ENCODE measurements around the gene CRYBB1.

Gene CRYBB1

DNA sequence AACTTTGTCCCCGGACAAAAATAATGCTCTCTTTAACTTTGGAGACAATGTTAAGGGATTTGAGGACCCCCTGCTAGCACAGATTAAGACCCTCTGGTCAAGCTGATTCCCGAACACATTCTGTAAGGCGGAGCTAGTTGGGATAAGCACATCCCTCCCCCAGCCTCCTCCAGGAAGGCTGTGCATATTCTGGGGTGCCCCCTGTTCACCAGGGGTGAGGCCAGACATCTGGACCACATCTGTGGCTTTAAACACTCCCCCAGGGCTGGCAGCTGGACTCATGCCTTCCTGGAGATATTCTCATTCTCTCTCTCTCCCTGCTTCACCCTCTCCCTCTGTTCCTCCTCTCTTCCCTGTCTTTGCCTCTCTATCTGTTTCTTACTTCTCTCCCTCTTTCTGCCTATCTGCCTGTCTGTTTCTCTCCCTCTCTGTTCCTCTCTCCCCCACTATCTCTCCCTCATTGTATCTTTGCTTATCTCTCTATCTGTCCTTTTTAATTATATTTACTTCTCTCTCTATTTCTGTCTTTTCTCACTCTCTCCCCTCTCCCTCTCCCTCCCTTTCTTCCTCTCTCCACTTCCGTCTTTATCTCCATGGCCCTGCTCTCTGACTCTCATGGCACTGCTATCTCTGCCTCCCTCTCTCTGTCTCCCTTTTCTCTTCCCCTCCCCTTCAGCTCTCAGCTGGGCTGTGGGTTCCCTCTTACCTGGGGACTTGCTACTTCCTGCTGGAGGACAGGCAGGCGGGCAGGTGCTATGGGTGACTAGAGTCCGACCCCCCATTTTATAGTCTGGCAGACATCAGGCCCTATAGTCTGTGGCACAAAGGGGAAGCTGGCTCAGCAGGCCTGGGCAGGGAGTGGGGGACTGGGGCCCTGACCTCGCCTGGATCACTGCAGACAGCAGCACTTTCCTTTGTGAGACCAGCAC lies at the start of gene CRYBB1:
Gene CRYBB1 (minus strand): TSS at position 757 of the 929 bp plus-strand sequence. CDS start 1,708 bp downstream, outside the sequence.
- DNase-seq (ENCODE audit: low spot score) = peak; percentile 65

DNA sequence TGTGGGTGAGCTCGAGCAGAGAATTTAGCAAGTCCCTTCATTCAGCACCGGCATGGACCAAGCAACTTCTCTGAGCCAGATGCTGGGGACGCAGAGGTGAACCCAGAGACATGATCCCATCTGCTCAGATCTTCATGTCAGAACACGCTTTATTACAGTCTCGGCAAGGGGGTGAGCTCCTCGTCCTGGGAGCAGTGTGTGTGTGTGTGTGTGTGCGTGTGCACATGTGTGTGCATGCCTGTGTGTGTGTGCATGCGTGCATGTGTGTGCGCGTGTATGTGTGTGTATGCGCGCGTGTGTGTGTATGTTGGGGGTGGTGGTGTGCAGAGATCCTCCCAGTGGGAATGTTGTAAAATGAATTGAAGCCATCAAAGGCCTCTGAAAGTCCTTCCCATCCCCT lies 49.3 kb upstream of the CRYBB1 start:
- DNase-seq (ENCODE audit: low spot score) = no peak

DNA sequence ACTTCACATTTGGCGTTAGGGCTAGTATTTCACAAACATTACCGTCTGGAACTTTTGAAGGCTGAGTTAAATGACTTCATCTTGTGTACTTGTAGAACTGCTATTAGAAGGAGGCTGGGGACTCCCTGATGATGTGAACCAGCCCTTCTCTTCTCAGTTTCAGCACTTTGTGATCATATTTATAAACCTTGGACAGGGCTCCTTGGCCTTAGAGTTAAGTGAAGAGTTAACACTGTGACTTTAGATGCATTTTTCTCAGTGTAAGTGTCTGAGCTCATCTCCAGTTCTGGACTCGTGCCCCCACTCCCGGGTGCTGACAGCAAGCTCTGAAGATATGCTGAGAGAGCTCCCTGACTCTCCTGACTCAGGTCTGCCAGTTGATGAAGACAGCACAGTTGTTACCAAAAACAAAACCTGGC lies 48.0 kb upstream of the CRYBB1 start:
- peak; percentile 67 for DNase-seq (ENCODE audit: low spot score)

DNA sequence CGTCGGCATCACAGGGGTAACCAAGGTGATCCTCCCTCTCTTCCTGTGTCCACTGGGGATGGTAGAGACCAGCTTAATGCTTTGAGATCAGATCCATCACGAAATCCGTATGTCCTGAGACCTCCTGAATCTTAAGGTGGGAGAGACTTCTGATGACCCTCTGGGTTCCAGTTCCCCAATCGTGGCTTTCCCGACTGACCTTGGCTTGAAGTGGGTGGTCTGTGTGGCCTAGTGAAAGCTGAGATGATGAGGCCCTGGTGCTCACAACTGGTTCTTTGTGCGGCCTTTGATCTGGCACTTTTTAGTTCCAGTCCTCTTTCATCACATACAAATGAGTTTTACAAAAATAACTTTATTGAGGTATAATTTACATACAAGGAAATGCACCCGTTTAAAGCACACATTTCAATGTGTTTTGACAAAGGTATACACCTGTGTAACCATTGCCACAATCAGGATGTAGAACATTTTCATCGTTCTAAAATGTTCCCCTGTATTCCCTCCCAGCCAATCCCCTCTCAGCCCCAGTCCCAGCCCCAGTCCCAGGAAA lies 45.6 kb upstream of the CRYBB1 start:
- DNase-seq (ENCODE audit: low spot score) = no peak

DNA sequence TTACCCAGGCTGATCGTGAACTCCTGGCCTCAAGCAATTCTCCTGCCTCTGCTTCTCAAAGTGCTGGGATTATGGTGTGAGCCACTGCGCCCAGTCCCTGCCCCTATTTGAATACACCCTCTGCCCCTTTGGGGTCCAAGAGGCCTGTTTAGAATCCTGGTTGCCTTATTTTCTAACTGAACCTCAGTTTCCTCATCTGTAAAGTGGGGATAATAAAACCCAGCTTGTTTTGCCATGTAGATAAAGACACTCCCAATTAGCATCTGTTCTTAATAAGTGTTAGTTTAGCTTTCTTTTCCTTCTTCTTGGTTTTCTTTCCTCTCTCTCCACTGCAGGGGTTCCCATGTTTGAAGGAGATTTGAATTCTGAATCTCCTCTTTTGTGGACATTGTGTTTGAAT lies 44.3 kb upstream of the CRYBB1 start:
- DNase-seq (ENCODE audit: low spot score) = no peak

DNA sequence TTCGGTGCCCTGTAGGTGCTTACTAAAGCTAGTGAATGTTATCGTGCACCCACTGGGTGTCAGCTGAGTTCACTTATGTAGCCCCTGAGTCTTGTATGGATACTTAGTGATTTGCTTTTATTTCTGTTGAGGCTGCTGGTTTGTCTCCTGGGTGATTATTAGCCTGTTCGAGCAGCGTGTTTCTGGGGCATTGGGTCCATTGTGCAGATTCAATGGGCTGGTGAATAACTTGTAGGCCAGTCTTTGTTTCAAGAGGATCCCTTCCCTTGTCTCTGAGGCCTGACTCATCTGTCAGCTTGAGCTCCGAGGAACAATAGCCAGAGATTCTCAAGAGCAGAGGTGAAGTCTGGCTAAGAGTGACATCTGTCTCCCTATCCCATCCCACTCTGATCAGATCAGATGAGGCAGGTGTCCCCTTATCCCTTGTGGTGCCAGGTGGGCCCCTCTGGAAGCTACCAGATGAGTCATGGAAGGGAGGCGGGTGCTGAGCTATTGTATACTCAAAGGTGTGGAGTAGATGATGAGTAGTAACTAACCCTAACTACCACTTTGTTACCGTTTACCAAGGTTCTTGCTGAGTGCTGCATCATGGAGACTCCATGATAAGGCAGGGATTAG lies 43.2 kb upstream of the CRYBB1 start:
- DNase-seq (ENCODE audit: low spot score) = no peak

DNA sequence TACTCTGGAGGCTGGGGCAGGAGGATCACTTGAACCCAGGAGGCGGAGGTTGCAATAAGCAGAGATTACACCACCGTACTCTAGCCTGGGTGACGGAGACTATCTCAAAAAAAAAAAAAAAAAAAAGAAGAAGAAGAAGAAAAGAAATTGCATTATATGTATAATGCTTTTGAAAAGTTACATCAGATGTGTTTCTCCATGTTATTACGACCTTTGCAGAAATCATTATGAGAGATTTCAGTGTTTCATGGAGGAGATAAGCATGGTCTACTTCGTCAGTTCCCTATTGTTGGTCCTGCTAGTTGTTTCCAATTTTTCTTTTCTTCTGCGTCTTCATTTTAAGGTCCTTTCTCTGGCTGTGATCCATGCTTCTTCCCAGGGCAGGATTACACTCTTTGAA lies 42.5 kb upstream of the CRYBB1 start:
- DNase-seq (ENCODE audit: low spot score) = no peak

DNA sequence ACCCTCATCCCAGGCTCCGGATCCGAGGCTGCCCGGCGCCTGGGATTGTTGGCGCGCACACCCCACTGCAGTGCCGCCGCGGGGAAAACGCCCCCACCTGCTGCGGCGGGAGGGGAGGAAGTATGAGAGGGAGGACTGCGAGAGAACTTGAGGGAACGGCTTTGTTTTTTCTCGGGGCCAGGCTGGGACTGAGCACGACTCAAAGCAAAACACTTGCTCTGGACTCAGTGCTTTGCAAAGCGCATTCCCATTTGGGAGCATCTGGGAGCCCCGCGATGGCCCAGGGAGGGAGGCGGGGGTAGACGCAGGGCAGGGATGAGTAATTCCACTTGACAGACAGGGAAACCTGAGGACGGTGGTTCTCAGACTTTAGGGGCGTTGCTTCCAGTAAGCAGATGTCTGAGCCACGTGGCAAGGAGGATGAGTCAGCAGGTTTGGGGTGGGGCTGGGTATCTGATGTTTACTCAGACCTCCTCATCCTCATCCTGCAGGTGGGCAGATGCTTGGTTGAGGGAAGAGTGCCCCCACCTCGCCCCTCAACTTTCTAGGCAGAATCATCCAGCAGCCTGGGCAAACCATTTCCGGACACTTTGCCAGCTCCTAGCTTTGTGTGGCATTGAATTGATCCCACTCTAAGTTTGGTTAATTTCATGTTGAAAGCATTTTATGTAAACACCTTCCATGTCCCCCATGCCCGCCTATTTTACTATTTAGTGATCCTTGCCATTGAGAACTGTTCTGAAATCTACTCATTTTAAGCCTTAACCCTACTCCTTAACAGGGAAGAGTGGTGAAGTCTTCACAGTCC lies 41.0 kb upstream of the CRYBB1 start:
- DNase-seq (ENCODE audit: low spot score) = peak; percentile 86

DNA sequence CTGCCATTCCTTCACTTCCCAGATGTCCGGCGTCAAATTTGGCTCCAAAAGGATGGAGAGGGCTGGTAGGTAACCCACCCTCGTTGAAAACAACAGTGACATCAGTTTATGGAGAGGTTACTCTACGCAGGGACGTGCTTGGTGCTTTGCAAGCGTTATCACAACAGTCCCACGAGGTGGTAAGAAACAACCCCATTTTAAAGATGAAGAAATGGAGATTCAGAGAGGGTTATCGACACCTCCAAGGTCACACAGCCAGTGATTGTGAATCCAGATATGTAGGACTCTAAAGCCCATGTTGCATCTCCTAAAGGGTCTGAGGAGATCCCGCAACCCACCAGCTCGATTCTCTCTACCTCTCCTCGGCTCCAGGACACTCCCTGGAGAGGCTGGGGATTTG lies 40.3 kb upstream of the CRYBB1 start:
- DNase-seq (ENCODE audit: low spot score) = no peak

DNA sequence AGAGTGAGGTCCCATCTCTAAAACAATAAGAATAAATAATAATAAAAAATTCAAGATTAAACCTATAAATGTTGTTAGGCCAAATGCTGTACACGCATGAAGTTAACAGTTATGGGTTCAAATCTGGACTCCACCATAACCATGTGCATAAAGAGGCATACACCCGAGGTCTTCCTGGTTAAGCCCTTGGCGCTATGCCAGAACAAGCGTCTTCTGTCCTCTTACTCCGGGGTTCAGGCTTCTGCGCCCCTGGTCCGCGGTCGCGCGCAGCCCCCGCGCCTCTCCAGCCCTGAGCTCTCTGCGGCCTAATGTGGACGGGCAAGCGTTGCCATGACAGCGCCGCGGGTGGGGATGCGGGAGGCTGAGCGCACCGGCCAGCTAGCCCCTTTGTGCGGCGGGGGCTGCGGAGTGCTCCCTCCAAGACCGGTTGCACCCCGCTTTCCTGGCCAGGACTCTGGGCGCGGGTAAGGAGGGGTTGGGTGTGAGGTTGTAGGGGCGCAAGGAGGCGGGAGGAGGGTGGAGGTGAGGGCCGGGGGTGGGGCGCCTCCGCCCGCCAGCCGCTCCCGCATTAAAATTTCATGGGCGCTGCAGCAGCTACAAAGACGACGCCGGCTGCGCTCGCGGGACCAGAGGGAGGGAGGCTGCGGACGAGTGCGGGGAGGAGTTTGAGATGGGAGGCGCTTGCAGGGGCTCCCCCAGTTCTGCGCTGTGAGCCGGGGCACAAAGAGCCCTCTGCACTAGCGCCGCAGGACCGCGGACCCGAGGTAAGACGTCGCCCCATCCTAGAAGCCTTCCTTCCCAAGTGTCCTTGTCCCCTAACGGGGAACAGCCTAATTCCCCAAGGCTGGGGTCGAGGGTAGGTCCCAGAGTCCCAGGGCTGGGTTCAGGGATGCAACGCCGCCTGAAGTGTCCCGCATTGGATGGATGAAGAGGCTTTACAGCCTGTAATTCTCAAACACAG lies 39.3 kb upstream of the CRYBB1 start, which contains the start of gene MIAT:
Gene MIAT (plus strand): TSS at position 698 of the 961 bp plus-strand sequence.
- DNase-seq (ENCODE audit: low spot score) = peak; percentile 57

DNA sequence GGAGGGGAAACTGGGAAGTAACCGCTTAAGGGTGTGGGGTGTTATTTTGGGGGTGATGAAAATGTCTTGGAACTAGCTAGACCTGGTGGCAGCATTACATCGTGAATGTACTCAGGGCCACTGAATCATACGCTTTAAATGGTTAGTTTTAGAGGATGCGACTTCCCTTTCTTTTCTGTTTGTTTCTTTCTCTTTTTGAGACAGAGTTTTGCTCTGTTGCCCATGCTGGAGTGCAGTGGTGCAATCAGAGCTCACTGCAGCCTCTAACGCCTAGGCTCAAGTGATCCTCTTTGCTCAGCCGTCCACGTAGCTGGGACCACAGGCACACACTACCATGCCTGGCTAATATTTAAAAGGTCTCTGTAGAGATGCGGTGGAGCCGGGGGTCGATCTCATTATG lies 34.0 kb upstream of the CRYBB1 start:
- no peak for DNase-seq (ENCODE audit: low spot score)

DNA sequence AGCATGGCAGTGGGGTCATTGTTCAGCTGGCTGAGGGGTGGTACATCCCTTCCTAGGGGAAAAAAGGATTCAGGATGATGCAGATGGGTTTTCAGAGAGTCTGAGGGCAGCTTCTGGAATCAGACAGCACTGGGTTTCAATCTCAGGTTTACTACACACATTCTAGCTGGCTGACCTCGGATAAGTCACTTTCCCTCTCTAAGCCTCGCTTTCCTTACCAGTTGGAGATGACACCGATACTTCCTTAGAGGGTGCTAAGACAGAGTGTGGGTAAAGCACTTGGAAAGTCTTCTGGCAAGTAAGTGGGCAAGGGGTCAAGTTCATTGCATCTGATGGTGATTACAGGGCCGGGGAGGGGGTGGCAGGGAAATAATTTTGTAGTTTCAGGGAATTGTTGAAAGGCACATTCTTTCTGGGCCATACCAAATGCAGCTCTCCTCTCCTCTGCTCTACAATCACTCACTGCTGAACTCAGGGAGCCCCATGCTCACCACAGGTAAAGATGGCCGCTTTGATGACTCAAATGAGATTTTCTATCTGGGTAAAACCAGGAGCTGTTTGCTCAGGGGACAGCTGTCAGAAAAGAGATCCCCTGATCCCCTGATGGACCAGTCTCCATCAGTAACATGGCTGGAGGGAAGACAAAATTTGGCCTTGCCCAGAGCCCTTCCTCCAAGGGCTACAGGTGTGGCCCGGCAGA lies 33.0 kb upstream of the CRYBB1 start:
- no peak for DNase-seq (ENCODE audit: low spot score)

DNA sequence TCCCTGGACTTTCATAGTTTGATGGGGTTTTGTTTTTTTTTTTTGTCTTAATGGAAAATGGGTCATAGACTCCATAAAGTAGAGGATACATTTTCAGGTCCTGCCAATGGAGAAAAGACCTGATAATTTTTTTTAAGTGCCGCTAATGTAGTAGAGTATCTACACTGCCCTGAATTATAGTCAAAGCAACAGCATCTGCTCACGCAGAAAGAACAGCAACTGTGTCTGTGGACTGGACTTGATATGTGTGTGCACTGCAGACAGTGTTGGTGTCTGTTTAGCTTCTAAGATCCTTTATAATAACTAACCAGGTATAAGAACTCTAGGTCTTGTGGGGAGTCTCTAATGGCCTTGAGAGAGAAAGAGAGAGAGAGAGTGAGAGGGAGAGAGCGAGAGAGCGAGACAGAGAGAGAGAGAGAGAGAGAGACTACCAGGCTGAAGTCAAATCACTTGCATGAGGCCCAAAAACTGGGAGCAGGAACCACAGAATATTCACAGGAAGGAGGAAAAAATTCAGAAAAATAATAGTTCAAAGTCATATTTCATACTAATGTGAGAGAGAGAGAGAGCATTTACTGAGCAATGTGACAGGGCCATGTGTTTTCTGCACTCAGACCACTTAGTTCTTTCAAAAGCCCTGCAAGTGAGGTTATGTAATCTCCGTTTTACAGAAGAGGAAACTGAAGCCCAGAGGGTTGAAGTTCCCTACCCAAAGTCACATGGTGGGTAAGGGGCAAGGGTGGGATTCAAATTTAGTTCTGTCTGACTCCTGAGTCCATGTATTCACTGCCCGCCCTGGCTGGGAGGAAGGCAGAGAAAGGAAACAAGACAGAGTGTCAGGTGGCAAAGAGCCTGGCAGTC lies 30.9 kb upstream of the CRYBB1 start:
- DNase-seq (ENCODE audit: low spot score) = no peak

DNA sequence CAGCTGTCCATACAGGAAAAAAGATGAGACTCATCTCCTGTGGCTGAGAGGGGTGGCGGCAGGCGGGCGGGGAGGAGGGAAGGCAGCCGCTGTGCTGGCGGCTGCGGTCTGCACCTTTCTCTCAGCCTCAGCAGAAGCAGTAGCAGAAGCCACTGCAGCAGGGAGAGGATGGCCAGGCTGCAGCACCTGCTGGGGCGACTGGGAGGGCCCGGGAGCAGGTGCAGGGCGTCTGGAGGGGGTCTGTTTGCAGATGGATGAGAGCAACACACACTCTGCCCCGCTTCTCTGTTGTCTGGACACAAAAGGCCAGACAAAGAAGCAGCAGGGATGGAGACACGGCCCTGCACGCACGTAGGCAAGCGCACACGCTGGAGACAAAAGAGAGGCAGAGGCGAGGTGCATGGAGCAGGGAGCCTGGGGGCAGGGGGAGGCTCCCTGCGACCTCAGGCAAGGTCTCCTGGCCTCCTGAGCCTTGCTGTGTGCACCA lies 30.2 kb upstream of the CRYBB1 start:
- DNase-seq (ENCODE audit: low spot score) = no peak

DNA sequence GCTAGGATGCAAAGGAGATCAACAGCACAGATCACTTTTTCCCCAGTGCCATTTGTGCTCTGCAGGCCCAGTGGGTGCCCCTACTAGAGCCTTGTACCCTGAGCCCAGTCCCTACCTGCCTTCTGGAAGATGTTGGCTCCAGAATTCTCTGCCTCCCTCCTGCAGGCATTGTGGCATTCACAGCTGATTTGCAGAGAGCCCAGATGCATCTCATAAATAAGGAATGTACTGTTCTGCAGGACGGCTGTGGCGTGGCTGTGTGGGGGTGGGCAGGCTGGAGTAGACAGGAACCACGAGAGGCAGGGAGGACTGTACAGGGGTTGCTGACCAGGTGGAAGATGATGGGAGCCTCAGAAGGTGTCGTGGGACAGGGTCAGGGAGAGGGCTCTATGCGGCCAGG lies 28.3 kb upstream of the CRYBB1 start:
- DNase-seq (ENCODE audit: low spot score) = peak; percentile 67

DNA sequence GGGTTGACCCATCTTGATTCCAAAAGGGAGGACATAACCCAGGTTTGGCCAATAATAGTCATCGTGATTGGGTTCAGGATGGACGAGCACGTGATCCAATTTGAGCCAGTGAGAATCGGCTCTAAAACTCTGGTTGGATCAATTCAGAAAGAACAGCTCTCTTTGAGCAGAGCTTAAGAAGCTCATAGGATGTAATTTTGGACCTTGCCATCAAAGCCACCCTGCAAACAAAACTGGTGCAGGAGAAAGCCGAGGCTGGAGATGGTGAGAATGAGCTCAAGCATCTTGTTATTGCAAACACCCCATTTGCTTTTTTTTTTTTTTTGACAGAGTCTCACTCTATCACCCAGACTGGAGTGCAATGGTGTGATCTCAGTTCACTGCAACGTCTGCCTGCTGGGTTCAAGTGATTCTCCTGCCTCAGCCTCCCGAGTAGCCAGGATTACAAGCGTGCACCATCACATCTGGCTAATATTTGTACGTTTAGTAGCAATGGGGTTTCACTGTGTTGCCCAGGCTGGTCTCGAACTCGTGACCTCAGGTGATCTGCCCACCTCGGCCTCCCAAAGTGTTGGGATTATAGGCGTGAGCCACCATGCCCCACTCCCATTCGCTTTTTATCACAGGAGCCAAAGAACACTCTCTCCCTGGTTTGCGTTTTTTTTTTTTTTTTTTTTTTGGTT lies 25.7 kb upstream of the CRYBB1 start:
- no peak for DNase-seq (ENCODE audit: low spot score)

DNA sequence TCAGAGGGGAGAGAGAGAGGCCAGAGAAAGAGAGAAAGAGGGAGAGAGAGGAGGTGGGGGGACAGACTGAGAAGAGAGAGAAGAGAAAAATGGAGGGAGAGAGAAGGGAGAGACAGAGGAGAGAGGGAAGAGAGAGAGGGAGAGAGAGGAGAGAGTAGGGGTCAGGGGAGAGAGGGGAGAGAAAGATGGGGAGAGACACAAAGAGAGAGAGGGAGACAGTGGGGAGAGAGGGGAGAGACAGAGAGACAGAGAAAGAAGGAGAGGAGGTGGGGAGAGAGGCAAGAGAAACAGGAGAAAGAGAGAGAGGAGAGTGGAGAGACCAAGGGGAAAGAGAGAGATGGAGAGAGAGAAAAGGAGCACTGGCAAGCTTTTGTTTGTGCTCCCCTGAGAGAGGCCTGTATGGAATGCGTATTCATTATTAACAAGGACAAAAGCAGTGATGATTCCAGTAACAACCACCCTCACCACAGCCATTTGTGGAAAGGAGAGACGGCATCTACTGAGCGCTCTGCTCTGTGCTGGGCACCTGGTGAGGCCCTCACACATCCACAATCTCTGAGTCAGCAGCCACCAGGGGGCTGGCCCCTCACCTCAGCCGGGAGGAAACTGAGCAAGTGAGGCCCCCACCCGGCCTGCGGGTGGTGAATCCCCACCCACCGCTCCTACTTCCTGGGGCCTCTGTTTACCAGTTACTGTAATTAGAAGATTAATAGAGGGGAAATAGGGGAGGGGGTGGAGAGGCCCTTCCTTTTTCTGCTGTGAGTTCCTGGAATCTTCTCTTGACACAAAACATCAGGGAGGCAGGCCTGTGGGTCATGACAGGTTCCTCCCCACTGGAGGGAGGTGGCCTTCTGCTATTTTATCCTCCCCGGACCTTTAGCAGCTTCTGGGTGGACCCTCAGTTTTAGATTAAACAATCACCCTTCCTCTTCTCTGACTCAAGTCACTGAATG lies 24.9 kb upstream of the CRYBB1 start:
- no peak for DNase-seq (ENCODE audit: low spot score)

All from GM03348 (cell line).